GM12878 (cell line): ENCODE measurements around the gene MISFA. TPM values are rescaled to one million over a fixed set of nuclear protein-coding genes. Genes with fewer than 3 reads are reported as not detected.

Experiments used
- ATAC-seq: fragments of 200-7000 bp; cut with Tn5 transposase; 3 replicates; pipeline ENCODE4 v1.9.1; 2020; ENCODE audit warnings: mild to moderate bottlenecking, moderate library complexity
- BruUV-seq: library from RNA; stranded (reverse); fragments of 400-500 nt; replicated peaks from 2 replicates; lab custom pipeline; 2021; lab: Mats Ljungman, UMichigan
- CTCF ChIA-PET: fragments of 300-600 bp; sonication (Branson Sonifier 250); formaldehyde crosslinking; extraction: SDS; loops from one replicate; lab custom pipeline; 2021; ENCODE audit warnings: inconsistent platforms; lab: Yijun Ruan, JAX
- POLR2A ChIA-PET: fragments of 350-600 bp; formaldehyde crosslinking; extraction: SDS; loops from one replicate; lab custom pipeline; 2021; ENCODE audit warnings: inconsistent platforms; lab: Charles Lee
- RAD21 ChIA-PET: fragments of 300-600 bp; sonication (Branson Sonifier 250); formaldehyde crosslinking; loops from one replicate; lab custom pipeline; 2023; ENCODE audit warnings: antibody characterized with exemption; ENCODE audit not compliant: unreplicated experiment; lab: Charles Lee
- SMC1A ChIA-PET: fragments of 300-600 bp; sonication (Branson Sonifier 250); formaldehyde crosslinking; loops from one replicate; lab custom pipeline; 2023; ENCODE audit not compliant: unreplicated experiment, uncharacterized antibody; lab: Charles Lee
- DNase-seq: peaks from one replicate; pipeline ENCODE4 v3.0.0-alpha.2; 2011; ENCODE audit warnings: low read depth, low spot score
- FAIRE-seq: peaks from 3 replicates; lab custom pipeline; 2011; peaks lifted over from hg19 to GRCh38; lab: Jason Lieb, UNC
- H2AFZ ChIP-seq: 2 replicates; pipeline ENCODE4 v1.6.0; 2011; ENCODE audit warnings: low read depth, low read length, control low read depth; ENCODE audit not compliant: control insufficient read depth
- H3K27ac ChIP-seq: 2 replicates; pipeline ENCODE4 v1.5.1; 2011; ENCODE audit warnings: control low read depth; ENCODE audit not compliant: control insufficient read depth, insufficient read depth
- H3K27me3 ChIP-seq, 2 experiments: replicated peaks in 1 of 2; 2 replicates each; pipeline versions ENCODE4 v1.6.0 to v1.6.1; 2011; ENCODE audit warnings: low read length in 1 of 2; ENCODE audit not compliant: control insufficient read depth in 2 of 2, insufficient read depth in 2 of 2
- H3K36me3 ChIP-seq, 2 experiments: 2 replicates each; pipeline ENCODE4 v1.5.1; 2011; ENCODE audit warnings: low read length in 1 of 2; ENCODE audit not compliant: control insufficient read depth in 2 of 2, insufficient read depth in 2 of 2
- H3K4me1 ChIP-seq: 2 replicates; pipeline ENCODE4 v1.6.1; 2011; ENCODE audit warnings: mild to moderate bottlenecking, low read length, moderate library complexity, mixed read lengths; ENCODE audit not compliant: control insufficient read depth, insufficient read depth
- H3K4me2 ChIP-seq: 2 replicates; pipeline ENCODE4 v1.6.0; 2011; ENCODE audit warnings: control low read depth; ENCODE audit not compliant: control insufficient read depth, insufficient read depth
- H3K4me3 ChIP-seq: fragments of 200-600 bp; sonication (generic); 2 replicates; pipeline ENCODE4 v1.5.1; 2016
- H3K79me2 ChIP-seq: 2 replicates; pipeline ENCODE4 v1.6.0; 2011; ENCODE audit warnings: low read length; ENCODE audit not compliant: control insufficient read depth, insufficient read depth
- H3K9ac ChIP-seq: 2 replicates; pipeline ENCODE4 v1.8.0; 2011; ENCODE audit warnings: low read length, control low read depth, mixed read lengths; ENCODE audit not compliant: control insufficient read depth, insufficient read depth
- H3K9me3 ChIP-seq: replicated peaks from 3 replicates; pipeline ENCODE4 v1.5.1; 2011; ENCODE audit warnings: mild to moderate bottlenecking, low read length; ENCODE audit not compliant: control insufficient read depth, insufficient read depth
- H4K20me1 ChIP-seq: 2 replicates; pipeline ENCODE4 v1.6.0; 2011; ENCODE audit not compliant: control insufficient read depth, insufficient read depth
- ASH2L ChIP-seq: fragments of 300-600, 200-600 bp; sonication (generic); IDR thresholded peaks from 2 replicates; pipeline ENCODE4 v1.6.1; 2017; ENCODE audit warnings: low read depth, mild to moderate bottlenecking, borderline replicate concordance
- ATF2 ChIP-seq: IDR thresholded peaks from 2 replicates; pipeline ENCODE4 v1.6.1; 2012; ENCODE audit warnings: low read length, inconsistent platforms
- EP300 ChIP-seq, 2 experiments: fragments of 150-350 bp in 1 of 2; IDR thresholded peaks; 2 replicates each; pipeline ENCODE4 v1.6.1; 2011 to 2012; ENCODE audit warnings: low read depth in 2 of 2, low read length in 2 of 2, borderline replicate concordance in 1 of 2, improper control_type of control experiment in 1 of 2, inconsistent platforms in 1 of 2; ENCODE audit not compliant: control insufficient read depth in 1 of 2
- NFIC ChIP-seq: IDR thresholded peaks from 2 replicates; pipeline ENCODE4 v1.6.1; 2012; ENCODE audit warnings: low read depth, mild to moderate bottlenecking, inconsistent platforms, low read length, moderate library complexity
- NR2C1 ChIP-seq: fragments of 450-650 bp; IDR thresholded peaks from 2 replicates; pipeline ENCODE4 v1.6.1; 2017; ENCODE audit warnings: antibody characterized with exemption, mild to moderate bottlenecking, moderate library complexity
- PRDM15 ChIP-seq: fragments of 450-650 bp; formaldehyde crosslinking; IDR thresholded peaks from 2 replicates; pipeline ENCODE4 v1.4.0; 2020; ENCODE audit warnings: mild to moderate bottlenecking, moderate library complexity
- RB1 ChIP-seq: fragments of 450-650 bp; formaldehyde crosslinking; IDR thresholded peaks from 2 replicates; pipeline ENCODE4 v1.6.1; 2017; ENCODE audit warnings: mild to moderate bottlenecking, borderline replicate concordance
- SMAD5 ChIP-seq: IDR thresholded peaks from 2 replicates; pipeline ENCODE4 v1.6.1; 2016; ENCODE audit warnings: antibody characterized with exemption, low read depth
- WRNIP1 ChIP-seq: IDR thresholded peaks from 2 replicates; pipeline ENCODE4 v1.6.1; 2011; ENCODE audit warnings: low read depth, low read length, improper control_type of control experiment, borderline replicate concordance
- ZBTB11 ChIP-seq: fragments of 450-650 bp; formaldehyde crosslinking; IDR thresholded peaks from 2 replicates; pipeline ENCODE4 v1.5.0; 2022; ENCODE audit warnings: mild to moderate bottlenecking, missing genetic modification characterization
- ZBTB33 ChIP-seq: fragments of 450-650 bp; IDR thresholded peaks from 2 replicates; pipeline ENCODE4 v1.6.1; 2017; ENCODE audit warnings: mild to moderate bottlenecking
- WGBS: methylation state at CpG from one replicate; pipeline ENCODE4 v1.1.6; 2016; ENCODE audit warnings: low lambda C conversion rate; ENCODE audit not compliant: insufficient replicate concordance, insufficient coverage; ENCODE audit errors: missing lambda C conversion rate; 5-methylcytosine and 5-hydroxymethylcytosine counted together
- in situ Hi-C: fragments of 300-500 bp; cut with MboI; formaldehyde crosslinking; loops from 9 replicates; pipeline ENCODE4 v1.14.3; 2018; ENCODE audit warnings: mixed read lengths
- intact Hi-C: fragments of 100-400 bp; cut with micrococcal nuclease; formaldehyde crosslinking; loops from one replicate; pipeline ENCODE4 v1.14.2; 2022; ENCODE audit not compliant: unreplicated experiment
- polyA plus RNA-seq, 11 experiments: library from polyadenylated mRNA; depleted of rRNA in 4 of 11; unstranded in 6 of 11; stranded (reverse) in 5 of 11; fragments of >200 nt; fragmentation: Nextera tagmentation in 4 of 11; fragmentation: Illumina TruSeq in 1 of 11; extraction: Ambion mirVana in 4 of 11; extraction: Trizol in 1 of 11; gene quantifications; 1 replicate in 1 of 11; 2 replicates in 10 of 11; pipeline versions ENCODE4 v1.2.1 to v1.2.3, GENCODE V29; 2011 to 2016; ENCODE audit warnings: inconsistent platforms in 2 of 11, missing spikeins in 2 of 11, low read depth in 1 of 11
- total RNA-seq, 4 experiments: library from RNA; depleted of rRNA in 3 of 4; stranded (reverse); fragments of >200 nt in 3 of 4; fragmentation: Illumina TruSeq in 1 of 4; extraction: Trizol in 1 of 4; gene quantifications; 2 replicates each; pipeline versions ENCODE4 v1.2.1 to v1.2.3, GENCODE V29; 2013 to 2021

The MISFA gene
- total and polyA plus RNA-seq, 10 of the 15 experiments (the other 5 are each of a cell fraction or from before 2014, with no cell fraction given) = 0.88 to 4.6 (median 2.3) TPM; not detected in 1

- Histone ChIP-seq H3K9me3 (no peaks in the 10 kb centered on the region), H3K79me2 (no peaks in the 10 kb centered on the region), H2AFZ (no peak overlapping the region), H3K4me3 (no peak overlapping the region), H3K9ac (no peak overlapping the region), H3K36me3 (no peaks in the 10 kb centered on the region; a peak in 1 of 4 replicates), H3K27ac (no peak overlapping the region), H3K27me3 (no peaks in the 10 kb centered on the region), H3K4me2 (no peak overlapping the region), H3K4me1 (peaks cover 5% of the 10 kb centered on the region; the same call in 1 of the 2 replicates), H4K20me1 (no peaks in the 10 kb centered on the region)
- in situ Hi-C loops = no loop called here
- ChIA-PET RAD21 (no interaction called here), CTCF (interaction anchor here (1.0 to 1.7 kb wide), 3 partner anchors 11 to 331 kb away, joined by 3 to 6 read pairs (median 4); no protein-coding TSS in a partner anchor), POLR2A (no interaction called here), SMC1A (interaction anchor here (1.0 to 2.3 kb wide), 3 partner anchors 13 to 156 kb away, joined by 3 to 5 read pairs (median 4); no protein-coding TSS in a partner anchor)
- no peak for FAIRE-seq
- TF ChIP-seq PRDM15 (no peak), EP300 (IDR thresholded peaks at IDR 0.05; ENCODE audit: borderline replicate concordance in 1 of 2, control insufficient read depth in 1 of 2, low read depth in 2 of 2, low read length in 2 of 2) (no peak), ZBTB33 (no peak), ATF2 (no peak), ZBTB11 (no peak), NR2C1 (no peak), ASH2L (no peak), SMAD5 (no peak), WRNIP1 (no peak), RB1 (no peak), NFIC (no peak)
- no TSS peak for BruUV-seq
- no peak for DNase-seq
- ATAC-seq = no peak
- intact Hi-C loops = no loop called here
- WGBS = 0% methylated on average over 1 of the region's 1 CpG
Measured at GRCh38 chr11:18575361-18575760, 24.2 kb upstream of the MISFA start.
